Measurements from ENCODE around the gene LARGE2. TPM values are rescaled to one million over a fixed set of nuclear protein-coding genes. Genes with fewer than 3 reads are reported as not detected.

Gene LARGE2
- total RNA-seq, 1 experiment from 2014 or later: 67.6 TPM

GRCh38 chr11:45930031-45930794 lies 7.8 kb downstream of the LARGE2 start:
- H3K27ac ChIP-seq (ENCODE audit: low read depth, low read length): no peak overlapping the region
- H2AFZ ChIP-seq (ENCODE audit: low read depth, low read length, poor library complexity, severe bottlenecking): no peak overlapping the region
- no peak for DNase-seq (ENCODE audit: low read depth, low spot score)
- no peaks in the 10 kb centered on the region for H3K79me2 ChIP-seq (ENCODE audit: insufficient read depth, low read length)
- H3K9me2 ChIP-seq (ENCODE audit: insufficient read depth): no peaks in the 10 kb centered on the region
- ChIA-PET CTCF (interaction anchor here (0.9 to 1.2 kb wide), 2 partner anchors 35 to 58 kb away, joined by 4 read pairs; no protein-coding TSS in a partner anchor), RAD21 (ENCODE audit: low non-redundant PET in 1 of 2, low total read pairs in 2 of 2, uncharacterized antibody in 2 of 2, unreplicated experiment in 2 of 2) (no interaction called here), POLR2A (interaction anchor here (0.7 to 0.8 kb wide), 2 partner anchors 39 to 118 kb away, joined by 3 read pairs; no protein-coding TSS in a partner anchor)
- peaks cover 8 to 20% of the 10 kb centered on the region in 2 experiments; a peak in 3 of 4 replicates for H3K36me3 ChIP-seq (ENCODE audit: control insufficient read depth in 1 of 2, insufficient read depth in 2 of 2, low read length in 2 of 2)
- H3K4me1 ChIP-seq (ENCODE audit: control insufficient read depth in 1 of 2, insufficient read depth in 2 of 2, low read length in 2 of 2): peaks cover 0 to 8% of the 10 kb centered on the region in 2 experiments; a peak in 3 of 4 replicates
- intact Hi-C loops (cut with micrococcal nuclease): no loop called here
- no peak overlapping the region for H3K4me3 ChIP-seq (replicated peaks in 1 of 2; ENCODE audit: low read depth in 1 of 2, low read length in 2 of 2)
- TF ChIP-seq POLR2AphosphoS5 (IDR thresholded peaks at IDR 0.05; ENCODE audit: low read depth, low read length): 0 out of 2 replicates have a peak, but pooled peaks have one; percentile 10
- no peak for TF ChIP-seq FOSL1 (IDR thresholded peaks at IDR 0.05; ENCODE audit: low read depth)
- BruUV-seq (replicated peaks): no TSS peak
- H3K9ac ChIP-seq (ENCODE audit: low read length): no peak overlapping the region
- ATAC-seq: peak; percentile 18; the same call in 1 of the 2 replicates
- no peaks in the 10 kb centered on the region for H3K9me3 ChIP-seq (ENCODE audit: control insufficient read depth in 1 of 2, insufficient read depth in 1 of 2, low read depth in 1 of 2, low read length in 2 of 2)
- H4K20me1 ChIP-seq (ENCODE audit: insufficient read depth): no peaks in the 10 kb centered on the region
- no peaks in the 10 kb centered on the region for H3K27me3 ChIP-seq (ENCODE audit: insufficient read depth, low read length)
- H3K4me2 ChIP-seq (ENCODE audit: low read length): no peak overlapping the region

- no peak for DNase-seq (ENCODE audit: low read depth, low spot score)
- intact Hi-C loops (cut with micrococcal nuclease): no loop called here
Observed at GRCh38 chr11:45930951-45931570, 8.6 kb downstream of the LARGE2 start.

More at GRCh38 chr11:45930951-45931570, 8.6 kb downstream of the LARGE2 start:
- Histone ChIP-seq H2AFZ (ENCODE audit: low read depth, low read length, poor library complexity, severe bottlenecking) (no peak overlapping the region), H3K4me3 (replicated peaks in 1 of 2; ENCODE audit: low read depth in 1 of 2, low read length in 2 of 2) (no peak overlapping the region), H3K27ac (ENCODE audit: low read depth, low read length) (no peak overlapping the region), H3K9ac (ENCODE audit: low read length) (no peak overlapping the region), H3K36me3 (ENCODE audit: control insufficient read depth in 1 of 2, insufficient read depth in 2 of 2, low read length in 2 of 2) (peaks cover 8 to 16% of the 10 kb centered on the region in 2 experiments; a peak in 3 of 4 replicates), H3K4me1 (ENCODE audit: control insufficient read depth in 1 of 2, insufficient read depth in 2 of 2, low read length in 2 of 2) (peaks cover 0 to 8% of the 10 kb centered on the region in 2 experiments; a peak in 3 of 4 replicates), H3K9me3 (ENCODE audit: control insufficient read depth in 1 of 2, insufficient read depth in 1 of 2, low read depth in 1 of 2, low read length in 2 of 2) (no peaks in the 10 kb centered on the region), H3K27me3 (ENCODE audit: insufficient read depth, low read length) (no peaks in the 10 kb centered on the region), H4K20me1 (ENCODE audit: insufficient read depth) (no peaks in the 10 kb centered on the region), H3K79me2 (ENCODE audit: insufficient read depth, low read length) (no peaks in the 10 kb centered on the region), H3K9me2 (ENCODE audit: insufficient read depth) (no peaks in the 10 kb centered on the region), H3K4me2 (ENCODE audit: low read length) (no peak overlapping the region)
- TF ChIP-seq JUND (IDR thresholded peaks at IDR 0.05): no peak
- no peak for TF ChIP-seq ZNF274 (IDR thresholded peaks at IDR 0.05; ENCODE audit: low read depth, low read length)
- BruUV-seq (replicated peaks): no TSS peak
- ChIA-PET CTCF (interaction anchor here (0.9 kb wide), 1 partner anchor 59 kb away, joined by 4 read pairs; no protein-coding TSS in a partner anchor), POLR2A (no interaction called here), RAD21 (ENCODE audit: low non-redundant PET in 1 of 2, low total read pairs in 2 of 2, uncharacterized antibody in 2 of 2, unreplicated experiment in 2 of 2) (no interaction called here)
- ATAC-seq: no peak

All from HCT116 (cell line).